Fibroblast of mammary gland (primary cell): ENCODE measurements around the gene ZNF547.

ENCODE experiments used
- DNase-seq: peaks from one replicate; pipeline ENCODE4 v3.0.0-alpha.2; 2010; ENCODE audit warnings: low read depth
- H3K4me3 ChIP-seq: 2 replicates; pipeline ENCODE4 v1.5.1; 2011; ENCODE audit warnings: low read depth, mild to moderate bottlenecking, low read length, moderate library complexity; ENCODE audit not compliant: control insufficient read depth
- TF ChIP-seq, protein P1 (sequence below): conservative IDR thresholded peaks from 2 replicates; pipeline ENCODE4 v1.5.1; 2011; ENCODE audit warnings: low read depth, low read length, inconsistent platforms; ENCODE audit not compliant: control insufficient read depth, insufficient read depth

Gene ZNF547

GRCh38 chr19:57362997-57363687 is at the start of gene ZNF547, which contains the start of gene TRAPPC2B:
ZNF547 (plus strand) TSS chr19:57363551; CDS start chr19:57368556, 5,005 bp downstream.
TRAPPC2B (plus strand) TSS chr19:57363551; CDS start chr19:57364834, 1,283 bp downstream.
- DNase-seq, result peak; percentile 99
- H3K4me3 ChIP-seq, result peak within 1 kb of the TSS; percentile 80
- TF ChIP-seq, protein P1, sequence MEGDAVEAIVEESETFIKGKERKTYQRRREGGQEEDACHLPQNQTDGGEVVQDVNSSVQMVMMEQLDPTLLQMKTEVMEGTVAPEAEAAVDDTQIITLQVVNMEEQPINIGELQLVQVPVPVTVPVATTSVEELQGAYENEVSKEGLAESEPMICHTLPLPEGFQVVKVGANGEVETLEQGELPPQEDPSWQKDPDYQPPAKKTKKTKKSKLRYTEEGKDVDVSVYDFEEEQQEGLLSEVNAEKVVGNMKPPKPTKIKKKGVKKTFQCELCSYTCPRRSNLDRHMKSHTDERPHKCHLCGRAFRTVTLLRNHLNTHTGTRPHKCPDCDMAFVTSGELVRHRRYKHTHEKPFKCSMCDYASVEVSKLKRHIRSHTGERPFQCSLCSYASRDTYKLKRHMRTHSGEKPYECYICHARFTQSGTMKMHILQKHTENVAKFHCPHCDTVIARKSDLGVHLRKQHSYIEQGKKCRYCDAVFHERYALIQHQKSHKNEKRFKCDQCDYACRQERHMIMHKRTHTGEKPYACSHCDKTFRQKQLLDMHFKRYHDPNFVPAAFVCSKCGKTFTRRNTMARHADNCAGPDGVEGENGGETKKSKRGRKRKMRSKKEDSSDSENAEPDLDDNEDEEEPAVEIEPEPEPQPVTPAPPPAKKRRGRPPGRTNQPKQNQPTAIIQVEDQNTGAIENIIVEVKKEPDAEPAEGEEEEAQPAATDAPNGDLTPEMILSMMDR, result no peak

- TF ChIP-seq, protein P1, result no peak
- no peak for DNase-seq
- H3K4me3 ChIP-seq, result no peak overlapping the region
Measured at GRCh38 chr19:57314146-57314545, 49.2 kb upstream of the ZNF547 start.

GRCh38 chr19:57317503-57317902 is 45.8 kb upstream of the ZNF547 start:
- TF ChIP-seq, protein P1, result no peak
- no peak overlapping the region for H3K4me3 ChIP-seq
- no peak for DNase-seq

DNA sequence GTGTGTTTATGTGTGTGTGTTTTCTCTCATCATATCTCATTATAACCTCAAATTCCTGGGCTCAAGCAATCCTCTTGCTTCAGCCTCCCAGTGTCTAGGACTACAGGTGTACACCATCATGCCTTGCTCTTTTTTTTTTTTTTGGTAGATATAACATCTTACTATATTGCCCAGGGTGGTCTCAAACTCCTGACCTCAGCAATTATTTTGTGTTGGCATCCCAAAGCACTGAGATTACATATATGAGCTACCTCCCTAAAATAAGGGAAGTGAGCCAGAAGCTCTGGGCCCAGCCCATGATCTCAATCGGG is 43.5 kb upstream of the ZNF547 start:
- TF ChIP-seq, protein P1, result no peak
- H3K4me3 ChIP-seq, result peak overlapping the region; percentile 83

DNA sequence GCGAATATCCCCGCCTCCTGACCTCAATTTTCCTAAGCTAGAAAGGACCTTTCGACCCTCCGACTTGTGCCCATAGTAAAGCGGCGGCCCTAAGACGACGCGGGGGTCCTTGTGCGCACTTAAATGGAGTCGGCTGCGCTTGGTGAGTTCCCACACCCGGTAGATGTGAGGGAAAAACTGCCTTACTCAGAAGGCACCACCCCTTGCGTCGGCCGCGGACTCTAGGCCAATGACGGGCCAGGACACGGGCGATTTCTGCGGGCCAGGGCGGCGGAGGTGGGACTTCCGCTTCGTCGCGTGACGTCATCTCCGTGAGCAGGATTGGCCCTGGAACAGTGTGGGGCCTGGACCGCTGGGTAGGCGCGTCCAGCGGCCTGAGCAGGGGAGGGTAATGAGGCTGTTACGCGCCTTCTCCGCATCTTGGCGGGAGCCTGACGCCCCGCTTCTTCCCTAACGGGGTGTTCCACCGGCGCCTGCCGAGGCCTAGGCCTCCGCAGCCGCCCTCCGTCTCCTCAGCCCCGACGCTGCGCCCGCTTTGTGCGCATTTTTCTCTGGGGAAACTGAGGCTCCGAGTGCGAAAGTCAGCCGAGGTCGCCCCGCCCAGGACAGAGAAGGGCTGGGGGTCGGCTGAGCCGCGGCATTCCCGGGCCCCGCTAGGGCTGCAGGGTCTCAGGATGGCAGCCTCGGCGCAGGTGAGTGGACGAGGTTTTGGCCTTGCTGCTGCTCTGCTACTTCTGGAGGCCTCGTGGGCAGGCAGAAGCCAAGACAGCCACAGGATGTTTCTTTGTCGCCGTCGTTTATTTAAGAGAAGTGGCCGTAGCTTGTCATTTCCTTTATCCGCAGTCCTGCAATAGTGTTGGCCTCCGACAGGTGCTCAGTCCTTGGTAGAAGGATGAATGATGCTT is 42.9 kb upstream of the ZNF547 start, which contains the start of gene ZNF543:
Gene ZNF543 (plus strand): TSS at position 293 of the 905 bp plus-strand sequence. CDS start 382 bp downstream, at position 675.
- peak; percentile 96 for DNase-seq
- H3K4me3 ChIP-seq, result peak within 1 kb of the TSS; percentile 83
- TF ChIP-seq, protein P1, result no peak

More for the DNA sequence above, 43.5 kb upstream of the ZNF547 start:
- no peak for DNase-seq

GRCh38 chr19:57321116-57321515 is 42.2 kb upstream of the ZNF547 start:
- TF ChIP-seq, protein P1, result no peak
- DNase-seq, result no peak

More at GRCh38 chr19:57321116-57321515, 42.2 kb upstream of the ZNF547 start:
- H3K4me3 ChIP-seq, result peak overlapping the region; percentile 83
